Fibroblast of skin of scalp (primary cell): ENCODE data around the gene THSD1. TPM values are rescaled to one million over a fixed set of nuclear protein-coding genes. Genes with fewer than 3 reads are reported as not detected.
A peak's percentile ranks its signal among the peaks of the same experiment; 100 is the strongest.

ENCODE experiments used
- DNase-seq: peaks from one replicate; pipeline ENCODE4 v3.0.0-alpha.2; 2013
- polyA plus RNA-seq, 2 experiments: library from polyadenylated mRNA; unstranded; fragments of 120-200 nt; gene quantifications; one replicate each; pipeline ENCODE4 v1.2.1, GENCODE V29; 2013; ENCODE audit not compliant: insufficient read length in 2 of 2

THSD1 gene, protein sequence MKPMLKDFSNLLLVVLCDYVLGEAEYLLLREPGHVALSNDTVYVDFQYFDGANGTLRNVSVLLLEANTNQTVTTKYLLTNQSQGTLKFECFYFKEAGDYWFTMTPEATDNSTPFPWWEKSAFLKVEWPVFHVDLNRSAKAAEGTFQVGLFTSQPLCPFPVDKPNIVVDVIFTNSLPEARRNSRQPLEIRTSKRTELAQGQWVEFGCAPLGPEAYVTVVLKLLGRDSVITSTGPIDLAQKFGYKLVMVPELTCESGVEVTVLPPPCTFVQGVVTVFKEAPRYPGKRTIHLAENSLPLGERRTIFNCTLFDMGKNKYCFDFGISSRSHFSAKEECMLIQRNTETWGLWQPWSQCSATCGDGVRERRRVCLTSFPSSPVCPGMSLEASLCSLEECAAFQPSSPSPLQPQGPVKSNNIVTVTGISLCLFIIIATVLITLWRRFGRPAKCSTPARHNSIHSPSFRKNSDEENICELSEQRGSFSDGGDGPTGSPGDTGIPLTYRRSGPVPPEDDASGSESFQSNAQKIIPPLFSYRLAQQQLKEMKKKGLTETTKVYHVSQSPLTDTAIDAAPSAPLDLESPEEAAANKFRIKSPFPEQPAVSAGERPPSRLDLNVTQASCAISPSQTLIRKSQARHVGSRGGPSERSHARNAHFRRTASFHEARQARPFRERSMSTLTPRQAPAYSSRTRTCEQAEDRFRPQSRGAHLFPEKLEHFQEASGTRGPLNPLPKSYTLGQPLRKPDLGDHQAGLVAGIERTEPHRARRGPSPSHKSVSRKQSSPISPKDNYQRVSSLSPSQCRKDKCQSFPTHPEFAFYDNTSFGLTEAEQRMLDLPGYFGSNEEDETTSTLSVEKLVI
- 0.41 TPM for polyA plus RNA-seq (2013, experiment 1 of 2; ENCODE audit: insufficient read length)
- polyA plus RNA-seq (2013, experiment 2 of 2; ENCODE audit: insufficient read length): 0.89 TPM

DNA sequence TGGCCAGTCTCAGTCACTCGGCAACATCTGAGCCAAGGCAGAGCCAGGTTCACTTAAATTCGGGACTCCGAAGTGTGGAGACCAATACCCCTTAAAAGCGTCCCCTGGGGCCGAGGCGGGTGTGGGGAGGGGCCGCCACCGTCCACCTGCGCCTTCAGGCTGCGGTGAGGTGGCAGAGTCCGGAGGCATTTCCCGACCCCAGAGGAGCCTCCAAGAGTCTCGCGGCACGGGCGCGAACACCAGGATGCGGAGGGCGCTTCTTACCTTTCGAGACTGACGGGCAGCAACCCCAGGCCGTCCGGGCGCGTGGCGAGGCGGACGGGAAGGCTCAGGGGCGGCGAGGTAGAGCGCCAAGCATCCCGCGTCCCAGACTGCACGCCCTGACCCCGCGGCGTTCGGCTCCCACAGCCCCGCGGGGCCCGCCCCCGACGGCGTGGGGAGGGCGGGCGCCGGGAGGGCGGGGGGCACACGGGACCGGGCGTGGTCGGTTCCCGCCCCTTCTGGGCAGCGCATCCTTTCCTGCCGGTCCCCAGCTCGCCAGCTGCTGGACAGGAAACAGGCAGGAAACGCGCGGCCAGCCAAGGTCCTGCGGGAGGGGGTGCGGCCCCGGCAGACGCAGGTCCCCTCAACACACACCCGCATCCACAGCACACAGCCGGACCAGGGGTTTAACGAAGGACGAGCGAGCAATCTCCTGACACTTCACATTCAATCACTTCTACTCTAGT, at the start of gene THSD1:
THSD1 (minus strand) TSS at position 406 of the 728 bp plus-strand sequence. CDS start 3,572 bp downstream, outside the sequence.
- peak; percentile 19 for DNase-seq

DNA sequence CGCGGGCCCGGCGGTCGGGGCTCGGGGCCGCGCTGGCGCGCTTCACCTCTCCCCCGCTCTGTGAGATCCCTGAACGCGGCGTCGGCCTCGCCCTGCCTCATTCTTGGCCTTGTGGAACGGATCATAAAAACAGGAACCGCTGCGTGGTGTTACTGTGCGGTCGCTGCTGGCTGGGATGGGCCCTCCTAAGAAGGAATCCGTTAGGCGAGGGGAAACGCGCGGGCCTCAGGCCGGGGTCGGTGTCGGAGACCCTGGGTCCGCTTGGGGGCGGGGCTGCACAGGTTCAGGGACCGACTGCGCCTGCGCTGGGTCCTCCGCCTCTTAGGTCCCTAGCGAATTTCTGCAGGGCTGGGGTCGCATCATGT, 49.7 kb upstream of the THSD1 start:
- peak; percentile 57 for DNase-seq

DNA sequence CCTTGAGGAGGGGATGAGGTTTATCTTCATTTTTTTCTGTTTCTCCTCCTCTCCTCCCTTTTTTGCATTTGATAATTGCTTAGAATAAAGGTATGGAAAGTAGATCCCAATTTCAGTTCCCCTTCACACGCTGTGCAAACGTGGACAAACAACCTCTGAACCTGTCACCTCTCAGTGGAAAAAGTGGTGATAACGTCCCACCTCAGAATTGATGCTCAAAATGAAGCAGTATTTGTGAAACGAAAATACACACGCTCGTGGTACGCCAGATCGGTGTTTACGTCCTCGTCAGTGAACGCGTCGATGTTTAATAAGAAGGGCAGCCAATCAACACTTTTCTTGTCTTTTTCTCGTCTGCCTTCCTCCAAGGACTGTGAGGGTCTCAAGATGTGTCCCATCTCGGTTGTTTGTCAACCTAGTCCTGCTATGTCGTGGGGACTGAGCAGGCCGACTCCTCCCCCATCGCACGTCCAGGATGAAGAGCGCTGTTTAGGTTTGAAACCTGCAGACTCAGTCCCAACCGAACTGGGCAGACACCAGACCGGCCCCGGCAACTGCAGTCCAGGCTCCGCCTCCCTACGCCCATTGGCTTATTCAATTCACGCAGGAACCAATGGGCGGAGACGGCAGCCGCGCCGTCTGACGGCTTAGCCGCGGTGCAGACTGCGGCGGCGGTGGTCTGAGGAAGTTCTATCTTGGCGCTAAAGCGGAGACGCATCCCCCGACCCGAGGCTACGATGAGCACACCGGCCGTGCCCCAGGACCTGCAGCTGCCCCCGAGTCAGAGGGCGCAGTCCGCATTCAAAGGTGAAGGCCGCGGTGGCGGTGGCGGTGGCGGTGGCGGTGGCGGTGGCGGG, 49.1 kb upstream of the THSD1 start, which contains the start of gene CKAP2:
CKAP2 (plus strand) TSS at position 659 of the 857 bp plus-strand sequence; CDS start at position 738, 79 bp downstream.
- peak; percentile 89 for DNase-seq

DNA sequence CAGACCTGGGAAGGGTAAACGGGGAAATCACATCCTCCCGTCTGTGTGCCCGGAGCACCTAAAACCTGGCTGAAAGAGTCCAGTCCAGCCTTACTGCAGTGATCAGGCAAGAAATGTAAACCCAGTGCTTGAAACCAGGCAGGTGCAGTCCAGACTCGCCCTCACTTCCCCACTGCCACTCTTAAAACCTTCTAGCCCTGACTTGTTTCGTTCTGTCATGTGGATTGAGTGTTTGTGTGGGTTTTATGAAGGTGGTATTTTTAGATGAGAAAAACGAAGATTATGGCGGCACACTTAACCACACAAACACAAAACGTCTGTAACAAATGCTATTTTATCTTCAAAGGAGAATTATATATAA, 48.5 kb upstream of the THSD1 start:
- no peak for DNase-seq

DNA sequence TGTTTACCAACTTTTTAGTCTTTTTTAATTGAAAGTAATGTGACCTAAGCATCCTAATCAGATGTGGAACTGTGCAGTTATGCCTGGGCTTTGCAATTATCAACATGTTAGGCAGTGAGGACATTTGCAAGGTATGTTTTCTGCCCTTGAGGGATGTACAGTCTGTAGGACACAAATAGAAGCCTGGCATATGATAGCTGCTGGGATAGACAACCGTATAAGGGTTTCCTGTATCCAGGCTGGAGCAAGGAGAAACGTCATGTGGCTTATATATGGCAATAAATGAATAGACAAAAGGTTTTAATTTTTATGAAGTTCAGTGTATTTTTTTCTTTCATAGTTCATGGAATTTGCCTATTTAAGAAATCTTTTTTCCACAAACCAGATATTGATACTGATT, 46.5 kb upstream of the THSD1 start:
- no peak for DNase-seq

DNA sequence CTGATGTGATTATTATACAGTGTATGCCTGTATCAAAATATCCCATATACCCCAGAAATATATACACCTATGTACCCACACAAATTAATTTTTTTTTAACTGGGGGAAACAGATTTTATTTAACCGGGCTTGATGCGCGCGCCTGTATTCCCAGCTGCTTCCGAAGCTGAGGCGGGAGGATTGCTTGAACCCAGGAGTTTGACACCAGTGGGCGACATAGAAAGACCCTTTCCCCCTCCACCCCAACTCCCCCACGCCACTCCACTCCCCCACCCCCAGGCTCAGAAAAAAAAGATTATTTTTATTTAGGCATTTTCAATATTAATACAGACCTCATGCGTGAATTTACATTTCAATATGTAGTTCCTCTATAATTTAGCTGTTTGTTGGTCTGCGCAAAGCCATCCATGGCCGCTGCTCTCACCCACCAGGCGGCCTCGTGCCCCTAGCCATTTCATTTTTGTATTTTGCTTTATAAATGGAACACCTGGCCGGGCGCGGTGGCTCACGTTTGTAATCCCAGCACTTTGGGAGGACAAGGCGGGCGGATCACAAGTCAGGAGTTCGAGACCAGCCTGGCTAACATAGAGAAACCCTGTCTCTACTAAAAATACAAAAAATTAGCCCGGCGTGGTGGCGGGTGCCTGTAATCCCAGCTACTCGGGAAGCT, 45.3 kb upstream of the THSD1 start:
- no peak for DNase-seq

DNA sequence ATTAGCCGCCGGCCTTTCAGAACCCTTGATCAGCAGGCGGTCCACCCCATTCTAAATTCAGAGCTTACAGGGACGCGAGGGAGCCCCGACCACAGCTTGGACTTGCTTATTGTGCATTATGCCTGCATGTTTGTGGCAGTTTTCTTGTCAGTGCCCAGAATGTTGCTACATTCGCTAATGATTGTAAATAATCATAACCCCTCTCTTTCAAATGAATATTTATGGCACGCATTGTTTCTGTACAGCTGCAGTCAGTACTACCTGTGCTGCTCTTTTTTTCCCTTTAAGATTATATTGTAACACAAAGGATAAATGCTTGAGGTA, 44.8 kb upstream of the THSD1 start:
- DNase-seq: no peak

DNA sequence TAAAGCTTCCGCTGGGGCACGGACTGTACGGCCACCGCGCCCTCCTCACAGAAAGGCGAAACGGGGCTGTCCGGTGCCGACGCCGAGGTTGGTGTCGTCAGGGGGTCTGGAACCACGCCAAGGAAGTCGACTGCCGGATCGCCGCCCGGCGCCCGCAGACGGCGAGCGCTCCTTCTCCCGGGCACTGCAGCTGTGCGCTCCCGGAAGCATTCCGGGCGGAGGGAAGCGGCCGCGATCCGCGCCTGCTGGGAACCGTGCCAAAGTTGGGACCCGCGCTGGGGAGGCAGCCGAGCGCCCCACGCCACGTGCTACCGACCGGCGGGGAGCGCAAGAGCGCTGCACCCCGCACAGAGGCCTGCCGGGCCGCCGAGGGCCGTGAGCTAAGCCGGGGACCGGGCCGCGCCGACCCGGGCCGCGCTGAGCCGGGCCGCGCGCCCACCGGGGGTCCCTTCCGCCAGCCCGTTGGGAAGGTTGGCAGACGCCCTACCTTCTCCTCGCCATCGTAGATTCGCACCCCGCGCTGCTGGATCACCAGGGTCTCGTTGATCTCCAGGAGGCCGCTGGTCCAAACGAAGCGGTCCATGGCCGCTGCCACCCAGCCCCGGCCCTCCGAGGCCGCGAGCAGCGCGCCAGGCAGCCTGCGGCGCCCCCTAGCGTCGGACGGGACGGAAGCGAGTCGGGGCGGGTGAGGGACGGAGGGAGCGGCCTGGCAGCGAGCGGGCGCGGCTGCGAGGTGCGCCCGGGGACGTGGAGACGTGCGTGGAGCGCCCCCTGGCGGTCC, 44.2 kb upstream of the THSD1 start, which contains the start of gene VPS36:
VPS36 (minus strand) TSS at position 623 of the 781 bp plus-strand sequence; CDS start at position 583, 40 bp downstream.
- DNase-seq: peak; percentile 95

DNA sequence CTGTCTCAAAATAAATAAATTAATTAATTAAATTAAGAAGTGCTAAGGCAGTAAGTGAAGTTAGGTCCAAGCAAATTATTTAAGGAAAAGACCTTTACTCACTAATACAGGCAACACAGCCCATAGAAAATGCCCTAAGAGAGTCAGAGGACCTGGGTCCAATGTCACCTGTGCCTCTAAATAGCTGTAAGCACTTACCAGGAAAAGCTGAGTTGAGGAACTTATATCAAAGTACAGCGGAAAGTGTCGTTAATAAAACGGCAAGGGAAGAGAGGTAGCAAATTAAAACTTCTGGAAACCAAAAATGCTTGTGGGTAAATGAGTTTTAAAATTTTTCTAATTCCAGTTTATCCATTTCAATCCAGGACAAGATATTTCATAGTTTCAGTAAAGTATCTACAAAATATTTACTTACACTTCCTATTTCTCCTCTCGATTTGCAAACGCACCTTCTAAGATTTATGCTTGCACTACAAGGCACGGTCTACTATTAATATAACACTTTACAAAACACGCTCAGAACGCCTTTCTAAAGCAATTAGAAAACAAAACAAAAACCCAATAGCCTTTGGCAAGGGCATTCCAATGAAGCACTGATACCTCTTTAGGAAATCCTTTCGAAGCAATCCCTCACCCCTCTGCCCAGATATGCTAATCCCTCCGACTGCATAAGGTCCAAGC, 43.5 kb upstream of the THSD1 start:
- no peak for DNase-seq

DNA sequence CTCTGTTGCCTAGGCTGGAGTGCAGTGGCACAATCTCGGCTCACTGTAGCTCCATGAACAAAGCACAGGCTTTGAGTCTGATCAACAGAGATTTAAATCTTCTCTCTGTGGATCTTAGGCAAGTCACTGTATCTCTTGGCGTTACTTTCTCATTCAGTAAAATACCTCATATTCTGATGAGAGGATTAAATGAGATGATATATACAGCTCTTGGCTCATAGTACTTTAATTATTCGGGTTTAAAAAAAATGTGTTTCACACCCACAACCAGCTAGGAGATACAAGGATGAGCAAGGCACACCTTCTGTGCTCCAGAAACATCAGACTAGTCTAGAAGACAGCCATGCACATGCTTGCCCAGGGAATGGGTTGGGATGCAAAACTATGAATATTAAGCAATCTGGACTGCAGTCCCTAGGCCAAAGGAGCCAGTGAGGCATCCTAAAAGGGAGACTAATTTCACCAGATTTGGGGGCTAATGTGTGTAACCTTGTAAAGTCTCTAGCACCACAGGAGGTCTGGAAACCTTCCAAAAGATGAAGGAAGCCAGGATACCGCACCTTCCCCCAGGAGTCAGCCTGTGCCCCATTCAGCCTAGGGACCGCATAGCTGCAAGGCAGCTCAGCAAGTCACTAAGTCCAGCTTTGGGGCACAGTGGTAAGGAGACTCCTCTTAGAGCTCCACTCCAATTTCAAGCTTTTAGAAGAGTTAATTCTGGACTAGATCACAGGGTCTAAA, 42.0 kb upstream of the THSD1 start:
- DNase-seq: no peak

DNA sequence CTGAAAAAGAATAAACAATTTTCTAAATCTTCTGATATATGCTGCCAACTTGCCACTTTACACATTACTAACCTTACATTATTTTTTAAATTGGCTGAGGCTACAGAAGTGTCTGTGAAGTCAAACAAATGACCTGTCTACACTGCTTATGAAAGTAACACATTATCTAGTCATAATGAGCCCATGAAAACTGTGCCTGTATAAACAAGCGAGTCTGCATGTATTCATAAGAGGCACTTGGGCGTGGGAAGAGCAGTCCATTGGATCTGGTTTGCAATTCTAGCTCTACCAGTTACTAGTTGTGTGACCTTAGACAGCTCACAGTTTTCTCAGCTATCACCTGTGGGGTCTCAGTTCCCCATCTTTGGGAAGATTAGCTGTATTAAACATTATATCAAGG, 41.4 kb upstream of the THSD1 start:
- DNase-seq: no peak

DNA sequence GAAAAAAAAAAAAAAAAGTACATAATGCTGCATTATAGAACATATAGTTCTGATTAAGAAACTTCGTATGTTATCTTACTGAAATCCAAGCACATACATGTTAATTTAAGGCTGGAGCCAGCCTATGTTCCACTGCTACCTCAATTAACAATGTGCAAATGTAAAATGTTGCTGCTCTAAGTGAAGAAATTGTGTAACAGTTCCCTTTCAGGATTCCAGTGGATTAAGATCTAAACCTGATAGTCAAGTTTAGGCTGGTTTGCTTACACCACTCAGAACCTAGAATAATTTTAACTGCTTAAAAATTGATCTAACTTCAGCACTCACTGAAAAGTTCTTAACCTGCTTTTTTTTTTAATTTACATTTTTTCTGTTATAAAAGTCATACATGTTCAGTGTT, 40.3 kb upstream of the THSD1 start:
- DNase-seq: no peak

DNA sequence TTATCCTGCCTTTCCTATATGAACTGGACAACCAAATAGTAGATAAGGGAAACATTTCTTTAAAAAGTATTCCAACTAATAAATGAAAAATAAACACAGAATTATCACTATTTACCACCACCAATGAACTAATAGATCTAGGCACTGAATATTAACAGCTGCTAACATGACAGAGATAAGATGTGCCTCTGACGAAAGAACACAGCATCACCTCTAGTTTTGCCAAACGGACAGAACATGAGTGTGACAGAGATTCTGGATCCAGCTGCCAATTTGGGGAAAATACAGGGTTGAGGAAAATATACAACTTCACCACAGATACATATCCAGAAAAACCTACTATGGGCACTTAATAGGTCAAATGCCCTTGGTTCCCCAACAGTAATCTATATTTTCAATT, 26.5 kb upstream of the THSD1 start:
- DNase-seq: no peak

DNA sequence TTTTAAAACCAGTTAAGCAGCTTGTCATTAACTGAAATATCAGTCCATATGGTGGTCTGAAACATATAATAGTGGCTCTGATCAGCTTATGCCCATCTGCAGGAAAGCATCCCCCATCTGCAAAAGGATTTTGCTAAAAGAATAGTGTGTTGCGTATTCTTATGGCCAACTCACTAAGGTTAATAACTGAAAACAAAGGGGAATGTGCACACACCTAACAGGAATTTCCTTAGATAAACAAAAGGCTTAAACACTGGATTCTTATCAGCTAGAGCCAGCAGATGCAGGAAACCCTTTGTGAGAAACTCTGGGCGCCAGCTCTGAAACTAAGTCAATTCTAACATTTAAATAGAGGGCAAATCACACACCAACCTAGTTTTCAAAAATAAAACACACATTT, 22.3 kb upstream of the THSD1 start:
- DNase-seq: no peak

DNA sequence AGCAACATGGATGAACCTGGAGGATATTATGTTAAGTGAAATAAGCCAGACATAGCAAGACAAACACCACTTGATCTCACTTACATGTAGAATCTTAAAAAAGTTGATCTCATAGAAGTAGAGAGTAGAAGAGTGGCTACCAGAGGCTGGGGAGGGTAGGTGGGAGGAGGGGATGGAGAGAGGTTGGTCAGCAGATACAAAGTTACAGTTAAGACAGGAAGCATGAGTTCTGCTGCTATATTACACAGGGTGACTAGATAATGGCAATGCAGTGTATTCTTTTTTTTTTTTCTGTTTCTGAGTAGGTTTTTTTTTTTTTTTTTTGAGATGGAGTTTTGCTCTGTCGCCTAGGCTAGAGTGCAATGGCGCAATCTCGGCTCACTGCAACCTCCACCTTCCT, 15.2 kb upstream of the THSD1 start:
- DNase-seq: no peak

DNA sequence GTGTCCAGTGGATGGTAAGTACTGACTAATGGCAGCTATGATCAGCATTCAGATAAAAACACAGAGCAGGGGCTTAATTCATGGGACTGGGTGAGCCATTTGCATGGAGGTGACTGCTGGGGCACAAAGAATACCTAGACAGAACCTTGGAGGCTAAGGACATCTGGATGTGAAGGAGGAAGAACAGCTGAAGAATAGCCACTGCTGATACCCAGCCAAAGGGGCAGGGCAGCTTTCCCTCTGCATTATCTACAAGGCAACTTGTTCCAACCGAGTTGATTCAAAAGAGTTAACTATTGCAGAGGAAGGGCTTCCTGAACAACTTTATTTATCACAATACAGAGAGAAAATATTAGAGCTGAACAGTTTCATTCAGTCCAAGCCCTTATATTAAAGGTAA, 13.1 kb upstream of the THSD1 start:
- no peak for DNase-seq

DNA sequence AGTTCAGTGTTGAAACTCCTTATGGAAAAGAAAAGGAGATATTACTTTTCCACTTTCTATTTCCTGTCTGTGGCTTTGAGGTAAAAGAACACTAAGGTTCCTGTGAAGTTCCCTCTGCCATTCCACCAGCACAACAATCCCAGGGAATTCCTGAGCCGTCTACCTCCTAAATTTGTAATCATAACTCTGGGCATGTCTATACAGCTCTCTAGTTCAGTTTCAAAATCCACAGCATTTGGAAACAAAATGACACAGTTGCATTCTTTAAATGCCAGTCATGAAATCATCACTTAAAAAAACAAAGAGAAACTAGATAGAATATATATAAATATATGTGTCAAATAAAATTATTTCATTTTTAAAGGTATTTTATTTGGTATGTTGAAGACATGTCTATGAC, 9.0 kb upstream of the THSD1 start:
- peak; percentile 66 for DNase-seq

DNA sequence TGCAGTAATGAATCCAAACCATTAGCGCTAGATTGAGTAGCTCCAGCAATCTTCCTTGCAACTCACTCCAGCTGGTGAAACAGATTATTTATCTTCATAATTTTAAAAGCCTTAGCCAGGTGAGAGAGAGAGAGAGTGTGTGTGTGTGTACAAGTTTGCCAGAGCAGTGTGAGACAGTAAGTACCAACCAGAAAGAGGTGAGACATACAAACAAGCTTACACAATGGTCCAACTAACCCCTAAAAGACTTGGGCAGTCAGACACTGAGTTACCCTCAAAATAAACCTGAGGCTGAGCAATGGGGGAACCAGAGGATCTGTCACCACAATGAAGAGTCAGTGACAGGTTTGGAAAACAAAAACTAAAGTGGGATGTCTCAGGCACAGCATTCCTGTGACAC, 8.1 kb upstream of the THSD1 start:
- no peak for DNase-seq

DNA sequence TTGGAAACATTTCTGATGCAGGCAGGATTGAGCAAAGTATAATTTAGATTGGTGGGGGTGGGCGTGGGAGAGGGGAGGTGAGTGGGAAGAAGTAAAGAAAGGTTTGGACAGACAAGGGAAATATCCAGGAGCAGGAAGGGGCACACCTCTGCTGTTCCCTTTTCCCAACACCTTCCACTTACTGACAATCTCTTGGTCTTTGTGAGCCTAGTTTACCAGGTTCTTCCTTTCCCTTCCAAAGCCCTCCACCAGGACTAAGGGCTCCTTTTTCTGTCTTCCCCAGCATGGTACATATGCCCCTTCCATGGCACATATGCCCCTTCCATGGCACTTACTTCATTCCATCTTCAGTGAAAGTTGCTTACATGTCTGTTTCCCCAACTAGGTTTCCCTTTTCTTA, 6.2 kb upstream of the THSD1 start:
- DNase-seq: no peak
